Subcutaneous abdominal adipose tissue (tissue), 5 donors: ENCODE results near the gene KPNA2.
"Not testable (repeated sequence)": the region's sequence is repeated elsewhere in the genome, so short reads cannot be mapped to it uniquely, and the experiment has no call there.

Experiments
- H3K27ac ChIP-seq: one replicate; pipeline ENCODE4 v1.7.0; 2013; ENCODE audit warnings: low read depth, mild to moderate bottlenecking, inconsistent platforms, low read length, moderate library complexity
- H3K27me3 ChIP-seq, 5 donors: one replicate each; pipeline ENCODE4 v1.7.0; 2013; ENCODE audit warnings: low read length in 5 of 5, inconsistent platforms in 1 of 5; ENCODE audit not compliant: control insufficient read depth in 5 of 5, insufficient read depth in 4 of 5
- H3K36me3 ChIP-seq, 5 donors: one replicate each; pipeline ENCODE4 v1.7.0; 2013; ENCODE audit warnings: low read length in 5 of 5; ENCODE audit not compliant: control insufficient read depth in 5 of 5, insufficient read depth in 5 of 5
- H3K4me1 ChIP-seq, 5 donors: one replicate each; pipeline ENCODE4 v1.7.0; 2013; ENCODE audit warnings: low read length in 5 of 5, mild to moderate bottlenecking in 3 of 5, moderate library complexity in 1 of 5; ENCODE audit not compliant: control insufficient read depth in 5 of 5, insufficient read depth in 5 of 5
- H3K4me3 ChIP-seq, 5 donors: one replicate each; pipeline ENCODE4 v1.7.0; 2013; ENCODE audit warnings: low read length in 5 of 5, low read depth in 1 of 5
- H3K9ac ChIP-seq, 5 donors: one replicate each; pipeline ENCODE4 v1.7.0; 2013; ENCODE audit warnings: low read length in 5 of 5, mild to moderate bottlenecking in 4 of 5, moderate library complexity in 3 of 5
- H3K9me3 ChIP-seq, 5 donors: one replicate each; pipeline ENCODE4 v1.7.0; 2013; ENCODE audit warnings: low read length in 5 of 5; ENCODE audit not compliant: control insufficient read depth in 5 of 5
- donor health status: healthy.
- donor health status: healthy.
- donor health status: healthy.
- donor health status: healthy.
- donor health status: healthy.

KPNA2 gene

DNA sequence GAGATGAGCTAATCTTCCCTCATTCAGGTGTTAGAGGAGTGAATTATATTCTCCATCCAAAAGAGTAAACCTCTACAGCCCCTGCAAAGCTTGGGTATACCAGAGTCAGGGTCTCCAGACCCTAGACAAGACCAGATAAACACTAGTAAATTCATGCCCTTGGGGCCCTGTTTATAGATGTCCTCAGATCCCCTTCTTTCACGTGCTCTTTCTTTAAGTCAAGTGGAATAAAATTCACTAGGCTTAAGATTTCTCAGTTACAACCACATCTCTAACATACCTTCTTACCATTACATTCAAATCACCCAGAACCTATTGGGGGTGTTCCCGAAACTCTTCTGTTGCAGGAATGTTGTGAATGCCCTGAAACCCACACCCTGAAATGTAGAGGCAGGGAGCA, 37.1 kb upstream of the KPNA2 start:
- Histone ChIP-seq H3K9me3 (no peaks in the 10 kb centered on the region), H3K9ac (no peak overlapping the region), H3K27me3 (no peaks in the 10 kb centered on the region), H3K4me1 (peaks cover 4 to 28% (median 24%) of the 10 kb centered on the region in 5 donors), H3K36me3 (no peaks in the 10 kb centered on the region), H3K27ac (no peak overlapping the region), H3K4me3 (no peak overlapping the region)

DNA sequence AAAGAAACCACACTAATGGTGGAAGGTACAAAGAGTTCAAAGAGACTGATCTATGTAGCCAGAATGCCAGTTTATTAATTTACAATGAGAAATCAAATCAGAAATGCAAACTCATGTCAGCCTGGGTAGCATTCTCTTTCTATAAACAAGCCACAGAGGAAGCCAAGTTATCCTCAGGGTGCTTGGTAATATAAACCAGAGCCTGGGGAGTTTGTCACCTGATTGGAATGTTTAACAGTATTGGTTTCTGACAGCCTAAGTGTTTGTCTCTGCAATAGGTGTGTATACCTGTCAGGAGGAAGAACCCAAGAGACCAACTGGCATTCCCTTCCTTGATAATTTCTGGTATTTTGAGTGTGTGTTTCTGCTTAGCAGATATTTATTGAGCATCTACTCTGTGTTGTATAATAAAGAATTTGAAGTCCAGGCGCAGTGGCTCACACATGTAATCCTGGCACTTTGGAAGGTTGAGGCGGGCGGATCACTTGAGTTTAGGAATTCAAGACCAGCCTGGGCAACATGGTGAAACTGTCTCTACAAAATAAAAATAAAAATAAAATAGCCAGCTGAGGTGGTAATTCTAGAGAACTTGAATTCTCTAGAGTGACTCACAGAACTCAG, 36.1 kb upstream of the KPNA2 start:
- Histone ChIP-seq H3K27ac (no peak overlapping the region), H3K27me3 (no peaks in the 10 kb centered on the region), H3K9ac (no peak overlapping the region), H3K4me1 (peaks cover 4 to 23% (median 20%) of the 10 kb centered on the region in 5 donors), H3K9me3 (no peaks in the 10 kb centered on the region), H3K4me3 (no peak overlapping the region), H3K36me3 (no peaks in the 10 kb centered on the region)

DNA sequence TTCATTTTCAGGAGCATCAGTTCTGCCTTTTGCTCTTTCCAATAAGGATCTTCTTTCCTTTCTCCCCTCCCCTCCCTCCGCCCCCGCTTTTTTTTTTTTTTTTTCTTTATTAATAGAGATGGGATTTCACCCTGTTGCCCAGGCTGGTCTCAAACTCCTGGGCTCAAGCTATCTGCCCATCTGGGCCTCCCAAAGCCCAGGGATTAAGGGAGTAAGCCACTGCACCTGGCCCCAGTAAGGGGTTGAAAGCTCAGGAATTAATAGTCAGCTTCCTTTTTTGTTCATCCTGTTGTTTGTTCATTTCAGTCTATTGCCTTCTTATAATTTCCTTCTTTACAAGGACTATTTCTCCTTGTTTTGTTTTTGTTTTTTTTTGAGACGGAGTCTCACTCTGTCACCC, 31.3 kb upstream of the KPNA2 start:
- H3K27ac ChIP-seq: no peak overlapping the region
- no peak overlapping the region for H3K4me3 ChIP-seq
- H3K27me3 ChIP-seq: no peaks in the 10 kb centered on the region
- no peaks in the 10 kb centered on the region for H3K9me3 ChIP-seq
- peaks cover 0 to 6% (median 0%) of the 10 kb centered on the region in 5 donors for H3K4me1 ChIP-seq
- no peaks in the 10 kb centered on the region for H3K36me3 ChIP-seq
- no peak overlapping the region for H3K9ac ChIP-seq

DNA sequence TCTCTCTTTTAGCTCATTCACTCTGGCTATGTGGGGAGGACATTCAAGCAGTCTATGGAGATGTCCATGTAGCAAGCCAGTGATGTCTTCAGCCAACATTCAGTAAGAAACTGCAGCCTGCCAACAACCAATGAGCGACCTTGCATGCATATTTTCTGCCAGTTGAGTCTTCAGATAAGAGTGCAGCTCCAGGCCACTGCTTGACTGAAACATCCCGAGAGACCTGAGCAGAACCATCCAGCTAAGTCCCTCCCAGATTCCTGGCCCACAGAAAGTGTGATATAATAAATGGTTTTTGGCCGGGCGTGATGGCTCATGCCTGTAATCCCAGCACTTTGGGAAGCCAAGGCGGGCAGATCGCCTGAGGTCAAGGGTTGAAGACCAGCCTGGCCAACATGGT, 28.7 kb upstream of the KPNA2 start:
- H3K4me3 ChIP-seq: no peak overlapping the region
- H3K9ac ChIP-seq: no peak overlapping the region
- H3K27ac ChIP-seq: no peak overlapping the region
- no peaks in the 10 kb centered on the region for H3K27me3 ChIP-seq
- H3K36me3 ChIP-seq: no peaks in the 10 kb centered on the region
- H3K4me1 ChIP-seq: peaks cover 0 to 6% (median 4%) of the 10 kb centered on the region in 5 donors
- no peaks in the 10 kb centered on the region for H3K9me3 ChIP-seq

DNA sequence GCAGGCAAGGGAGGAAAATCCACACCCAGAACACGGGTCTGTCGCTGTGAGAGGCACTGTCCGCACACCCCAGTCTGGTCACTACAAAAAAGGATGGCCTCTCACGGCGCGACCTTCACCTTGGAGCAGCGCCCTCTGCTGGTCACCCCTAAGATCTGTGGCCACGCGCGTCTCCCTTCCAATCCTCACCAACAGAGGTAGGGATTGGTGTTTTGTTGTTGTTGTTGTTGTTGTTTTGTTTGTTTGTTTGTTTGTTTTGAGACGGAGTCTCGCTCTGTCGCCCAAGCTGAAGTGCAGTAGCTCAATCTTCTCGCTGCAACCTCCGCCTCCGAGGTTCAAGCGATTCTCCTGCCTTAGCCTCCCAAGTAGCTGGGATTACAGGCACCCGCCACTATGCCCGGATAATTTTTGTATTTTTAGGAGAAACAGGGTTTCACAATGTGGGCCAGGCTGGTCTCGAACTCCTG, 24.3 kb upstream of the KPNA2 start:
- Histone ChIP-seq H3K4me3 (peak overlapping the region in 4 of 5 donors; percentile 32 to 59 (median 44)), H3K27ac (no peak overlapping the region), H3K36me3 (no peaks in the 10 kb centered on the region), H3K9ac (no peak overlapping the region), H3K4me1 (peaks cover 0 to 6% (median 4%) of the 10 kb centered on the region in 5 donors), H3K9me3 (no peaks in the 10 kb centered on the region), H3K27me3 (no peaks in the 10 kb centered on the region)

DNA sequence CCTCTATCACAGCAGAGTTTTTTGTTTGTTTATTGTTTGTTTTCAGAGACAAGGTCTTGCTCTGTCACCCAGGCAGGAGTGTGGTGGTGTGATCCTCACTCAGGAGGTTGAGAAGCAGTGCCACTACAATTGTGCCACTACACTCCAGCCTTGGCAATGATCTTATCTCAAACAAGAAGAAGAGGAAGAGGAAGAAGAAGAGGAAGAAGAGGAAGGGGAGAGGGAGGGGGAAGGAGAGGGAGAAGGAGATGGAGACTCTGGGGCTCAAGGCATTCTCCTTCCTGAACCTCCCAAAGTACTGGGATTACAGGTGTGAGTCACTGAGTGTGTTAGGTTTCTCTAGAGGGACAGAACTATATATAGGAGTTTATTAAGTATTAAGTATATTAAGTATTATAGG, 22.1 kb upstream of the KPNA2 start:
- no peak overlapping the region for H3K27ac ChIP-seq
- H3K36me3 ChIP-seq: no peaks in the 10 kb centered on the region
- no peak overlapping the region for H3K4me3 ChIP-seq
- peaks cover 0 to 4% (median 4%) of the 10 kb centered on the region in 5 donors for H3K4me1 ChIP-seq
- no peaks in the 10 kb centered on the region for H3K9me3 ChIP-seq
- H3K9ac ChIP-seq: no peak overlapping the region
- no peaks in the 10 kb centered on the region for H3K27me3 ChIP-seq

DNA sequence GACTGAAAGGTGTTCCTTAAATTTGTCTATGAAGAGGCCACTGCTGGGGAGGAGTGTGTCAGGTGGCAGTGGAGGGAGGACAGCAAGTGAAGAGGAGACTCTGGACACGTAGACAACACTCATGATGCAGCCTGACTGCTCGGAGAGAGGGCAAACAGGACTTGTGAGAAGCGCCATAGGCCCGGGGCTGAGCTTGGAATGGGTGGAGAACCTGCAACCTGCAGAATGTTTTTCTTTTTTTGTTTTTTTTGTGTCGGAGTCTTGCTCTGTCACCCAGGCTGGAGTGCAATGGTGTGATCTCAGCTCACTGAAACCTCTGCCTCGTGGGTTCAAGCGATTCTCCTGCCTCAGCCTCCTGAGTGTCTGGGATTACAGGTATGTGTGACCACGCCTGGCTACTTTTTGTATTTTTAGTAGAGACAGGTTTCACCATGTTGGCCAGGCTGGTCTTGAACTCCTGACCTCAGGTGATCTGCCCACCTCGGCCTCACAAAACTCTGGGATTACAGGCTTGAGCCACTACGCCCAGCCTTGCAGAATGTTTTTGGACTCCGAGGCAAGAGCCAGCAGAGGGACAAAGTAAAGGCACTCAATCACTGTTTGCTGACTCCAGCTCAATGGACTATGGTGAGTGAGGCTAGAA, 20.3 kb upstream of the KPNA2 start:
- no peaks in the 10 kb centered on the region for H3K27me3 ChIP-seq
- no peak overlapping the region for H3K27ac ChIP-seq
- H3K4me1 ChIP-seq: peaks cover 2 to 6% (median 5%) of the 10 kb centered on the region in 5 donors
- no peak overlapping the region for H3K9ac ChIP-seq
- H3K36me3 ChIP-seq: no peaks in the 10 kb centered on the region
- H3K4me3 ChIP-seq: no peak overlapping the region
- H3K9me3 ChIP-seq: no peaks in the 10 kb centered on the region

DNA sequence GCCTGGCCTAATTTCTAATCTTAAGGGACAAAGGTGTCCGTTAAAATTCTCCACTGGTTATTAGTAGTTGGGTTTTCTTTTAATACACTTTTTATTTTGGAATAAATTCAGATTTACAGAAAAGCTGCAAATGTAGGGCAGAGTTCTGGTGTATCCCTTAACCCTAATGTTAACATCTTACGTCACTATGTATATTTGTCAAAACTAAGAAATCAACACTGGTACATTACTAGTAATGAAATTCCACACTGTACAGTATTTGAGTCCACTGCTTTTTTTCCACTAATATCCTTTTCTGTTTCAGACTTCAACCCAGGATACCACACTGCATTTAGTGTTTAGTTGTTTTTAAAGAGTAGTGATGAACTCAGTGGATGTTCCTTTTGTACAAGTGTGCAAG, 18.7 kb upstream of the KPNA2 start:
- Histone ChIP-seq H3K9ac (no peak overlapping the region), H3K27me3 (no peaks in the 10 kb centered on the region), H3K4me3 (no peak overlapping the region), H3K9me3 (no peaks in the 10 kb centered on the region), H3K27ac (no peak overlapping the region), H3K36me3 (no peaks in the 10 kb centered on the region), H3K4me1 (peaks cover 2 to 13% (median 7%) of the 10 kb centered on the region in 5 donors)

DNA sequence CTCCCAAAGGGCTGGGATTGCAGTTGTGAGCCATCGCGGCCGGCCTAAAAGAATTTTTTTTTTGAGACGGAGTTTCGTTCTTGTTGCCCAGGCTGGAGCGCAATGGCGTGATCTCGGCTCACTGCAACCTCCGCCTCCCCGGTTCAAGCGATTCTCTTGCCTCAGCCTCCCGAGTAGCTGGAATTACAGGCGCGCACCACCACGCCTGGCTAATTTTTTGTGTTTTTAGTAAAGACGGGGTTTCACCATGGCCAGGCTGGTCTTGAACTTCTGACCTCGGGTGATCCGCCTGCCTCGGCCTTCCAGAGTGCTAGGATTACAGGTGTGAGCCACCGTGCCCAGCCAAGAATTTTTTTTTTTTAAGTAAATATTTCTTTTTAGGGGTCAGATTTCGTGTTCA, 17.0 kb upstream of the KPNA2 start:
- not testable (repeated sequence) for H3K9ac ChIP-seq, H3K27ac ChIP-seq, H3K36me3 ChIP-seq, H3K27me3 ChIP-seq, H3K9me3 ChIP-seq, H3K4me3 ChIP-seq
- H3K4me1 ChIP-seq: peaks cover 2 to 13% (median 7%) of the 10 kb centered on the region in 5 donors

DNA sequence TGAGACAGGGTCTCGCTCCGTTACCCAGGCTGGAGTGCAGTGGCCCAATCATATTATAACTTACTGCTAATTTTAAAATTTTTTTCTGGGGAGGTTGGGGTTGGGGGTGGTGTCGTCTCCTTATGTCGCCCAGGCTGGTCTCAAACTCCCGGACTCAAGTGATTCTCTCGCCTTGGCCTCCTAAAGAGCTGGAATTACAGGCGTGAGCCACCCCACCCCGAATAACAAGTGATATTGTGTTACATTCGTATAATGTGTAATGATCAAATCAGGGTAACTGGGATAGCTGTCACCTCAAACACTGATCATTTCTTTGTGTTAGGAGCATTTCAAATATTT, 16.2 kb upstream of the KPNA2 start:
- Histone ChIP-seq H3K27ac (no peak overlapping the region), H3K4me3 (no peak overlapping the region), H3K9ac (no peak overlapping the region), H3K9me3 (no peaks in the 10 kb centered on the region), H3K4me1 (peaks cover 2 to 13% (median 7%) of the 10 kb centered on the region in 5 donors), H3K27me3 (no peaks in the 10 kb centered on the region), H3K36me3 (no peaks in the 10 kb centered on the region)
